Endothelial cell of umbilical vein (primary cell): Measurements from ENCODE around the gene NUAK1. TPM values are rescaled to one million over a fixed set of nuclear protein-coding genes. Genes with fewer than 3 reads are reported as not detected.

Experiments used
- BruUV-seq: library from RNA; stranded (reverse); fragments of 400-500 nt; replicated peaks from 2 replicates; lab custom pipeline; 2021; lab: Mats Ljungman, UMichigan
- CTCF ChIA-PET: fragments of 300-600, 350-600 bp; sonication (Branson Sonifier 250); formaldehyde crosslinking; loops from one replicate; lab custom pipeline; 2021; ENCODE audit warnings: antibody characterized with exemption, inconsistent platforms; lab: Charles Lee
- POLR2A ChIA-PET: fragments of 300-600, 350-600 bp; sonication (Branson Sonifier 250); formaldehyde crosslinking; loops from one replicate; lab custom pipeline; 2021; ENCODE audit warnings: antibody characterized with exemption, inconsistent platforms; lab: Charles Lee
- DNase-seq: peaks from one replicate; pipeline ENCODE4 v3.0.0-alpha.2; 2011; ENCODE audit warnings: low read depth, low spot score
- FAIRE-seq: peaks from 2 replicates; lab custom pipeline; 2011; peaks lifted over from hg19 to GRCh38; lab: Jason Lieb, UNC
- H2AFZ ChIP-seq: 2 replicates; pipeline ENCODE4 v1.6.0; 2012; ENCODE audit warnings: low read depth, low read length, control low read depth, inconsistent platforms
- H3K27ac ChIP-seq: 2 replicates; pipeline ENCODE4 v1.5.1; 2011; ENCODE audit warnings: low read depth, mild to moderate bottlenecking, control low read depth, low read length, moderate library complexity; ENCODE audit not compliant: insufficient read depth
- H3K27me3 ChIP-seq, 2 experiments: 2 replicates each; pipeline versions ENCODE4 v1.6.0 to v1.6.1; 2011; ENCODE audit warnings: low read length in 2 of 2, mixed read lengths in 1 of 2; ENCODE audit not compliant: control insufficient read depth in 2 of 2, insufficient read depth in 2 of 2
- H3K36me3 ChIP-seq, 2 experiments: 2 replicates in 1 of 2; 3 replicates in 1 of 2; pipeline ENCODE4 v1.5.1; 2011; ENCODE audit warnings: low read length in 2 of 2, mild to moderate bottlenecking in 1 of 2, moderate library complexity in 1 of 2; ENCODE audit not compliant: control insufficient read depth in 2 of 2, insufficient read depth in 2 of 2; ENCODE audit errors: extremely low read depth in 1 of 2
- H3K4me1 ChIP-seq: 3 replicates; pipeline ENCODE4 v1.5.1; 2011; ENCODE audit warnings: mild to moderate bottlenecking, low read length; ENCODE audit not compliant: control insufficient read depth, insufficient read depth; ENCODE audit errors: extremely low read depth
- H3K4me2 ChIP-seq: 2 replicates; pipeline ENCODE4 v1.6.1; 2011; ENCODE audit warnings: low read length, control low read depth, mixed read lengths; ENCODE audit not compliant: insufficient read depth
- H3K4me3 ChIP-seq, 3 experiments: fragments of 200-600 bp in 1 of 3; sonication (generic), shearing (Covaris generic) in 1 of 3; replicated peaks in 1 of 3; 2 replicates each; pipeline ENCODE4 v1.5.1; 2011 to 2016; ENCODE audit warnings: control low read depth in 3 of 3, low read length in 3 of 3, mild to moderate bottlenecking in 2 of 3, inconsistent platforms in 1 of 3, low read depth in 1 of 3, moderate library complexity in 1 of 3; ENCODE audit not compliant: insufficient read depth in 1 of 3
- H3K79me2 ChIP-seq: 2 replicates; pipeline ENCODE4 v1.6.0; 2012; ENCODE audit warnings: low read length, inconsistent platforms; ENCODE audit not compliant: control insufficient read depth, insufficient read depth
- H3K9ac ChIP-seq: replicated peaks from 2 replicates; pipeline ENCODE3; 2011; ENCODE audit warnings: low read length, control low read depth; ENCODE audit not compliant: insufficient read depth; ENCODE audit errors: extremely low read depth
- H3K9me1 ChIP-seq: replicated peaks from 3 replicates; pipeline ENCODE4 v1.6.0; 2011; ENCODE audit warnings: mild to moderate bottlenecking, low read length; ENCODE audit not compliant: control insufficient read depth, insufficient read depth; ENCODE audit errors: extremely low read depth
- H3K9me3 ChIP-seq: replicated peaks from 2 replicates; pipeline ENCODE4 v1.5.1; 2012; ENCODE audit warnings: low read length, inconsistent platforms; ENCODE audit not compliant: control insufficient read depth, insufficient read depth
- H4K20me1 ChIP-seq: replicated peaks from 2 replicates; pipeline ENCODE3; 2011; ENCODE audit warnings: mild to moderate bottlenecking, low read length; ENCODE audit not compliant: control insufficient read depth, insufficient read depth; ENCODE audit errors: extremely low read depth
- CTCF ChIP-seq, 2 donors: IDR thresholded peaks; 1 replicate in 1 of 2; 2 replicates in 1 of 2; pipeline ENCODE4 v1.5.1; 2011; ENCODE audit warnings: low read length in 2 of 2, mild to moderate bottlenecking in 2 of 2, moderate library complexity in 2 of 2, control low read depth in 1 of 2, inconsistent platforms in 1 of 2, low read depth in 1 of 2; ENCODE audit not compliant: insufficient read depth in 1 of 2; ENCODE audit errors: extremely low read depth in 1 of 2
- EZH2 ChIP-seq: IDR thresholded peaks from 2 replicates; pipeline ENCODE4 v1.6.1; 2012; ENCODE audit warnings: borderline replicate concordance, low read depth, mild to moderate bottlenecking, moderate library complexity, low read length, inconsistent platforms; ENCODE audit not compliant: severe bottlenecking
- FOS ChIP-seq: IDR thresholded peaks from 2 replicates; pipeline ENCODE4 v1.6.1; 2011; ENCODE audit warnings: mild to moderate bottlenecking, low read length, moderate library complexity, borderline replicate concordance; ENCODE audit not compliant: insufficient read depth
- GATA2 ChIP-seq: IDR thresholded peaks from 2 replicates; pipeline ENCODE4 v1.7.0; 2011; ENCODE audit warnings: low read depth, mild to moderate bottlenecking, moderate library complexity, mixed read lengths, low read length; ENCODE audit not compliant: insufficient read length, insufficient read depth
- JUN ChIP-seq: IDR thresholded peaks from 2 replicates; pipeline ENCODE4 v1.6.1; 2011; ENCODE audit warnings: borderline replicate concordance, low read depth; ENCODE audit not compliant: insufficient read length, insufficient read depth
- MAX ChIP-seq: IDR thresholded peaks from 2 replicates; pipeline ENCODE4 v1.6.1; 2011; ENCODE audit not compliant: insufficient read depth, insufficient read length
- MYC ChIP-seq: IDR thresholded peaks from one replicate; pipeline ENCODE4 v1.6.1; 2011; ENCODE audit warnings: mild to moderate bottlenecking, low read depth, low read length
- POLR2A ChIP-seq: IDR thresholded peaks from 2 replicates; pipeline ENCODE4 v1.6.1; 2012; ENCODE audit warnings: low read depth, mild to moderate bottlenecking, control low read depth, low read length
- POLR2AphosphoS5 ChIP-seq: IDR thresholded peaks from 2 replicates; pipeline ENCODE4 v1.6.1; 2012; ENCODE audit warnings: low read depth, mild to moderate bottlenecking, control low read depth, low read length, moderate library complexity; ENCODE audit not compliant: insufficient read depth
- dilution Hi-C: fragments of 300-500 bp; cut with MboI; formaldehyde crosslinking; loops from one replicate; pipeline ENCODE4 v1.15.0; 2019; ENCODE audit warnings: low sequenced_read_pairs; ENCODE audit not compliant: extremely low pct_ligation_motif_present
- intact Hi-C: fragments of 100-400 bp; cut with micrococcal nuclease; formaldehyde crosslinking; loops from one replicate; pipeline ENCODE4 v1.10.0; 2022
- polyA plus RNA-seq, 4 experiments: library from polyadenylated mRNA; depleted of rRNA in 3 of 4; stranded (reverse) in 3 of 4; unstranded in 1 of 4; fragments of >200 nt; gene quantifications; 2 replicates each; pipeline versions ENCODE4 v1.2.1 to v1.2.3, GENCODE V29; 2011 to 2012; ENCODE audit warnings: missing spikeins in 1 of 4
- total RNA-seq: library from RNA; stranded (reverse); gene quantifications from 2 replicates; pipeline ENCODE4 v1.2.3, GENCODE V29; 2021

The NUAK1 gene
- total and polyA plus RNA-seq, 2 donors (not counting 3 experiments of a cell fraction or from before 2014, with no cell fraction given), result 34.2 to 39.7 TPM

- FAIRE-seq, result no peak
- H3K79me2 ChIP-seq, result no peaks in the 10 kb centered on the region
- H3K4me1 ChIP-seq, result peaks cover 22% of the 10 kb centered on the region
- H4K20me1 ChIP-seq, result no peaks in the 10 kb centered on the region
- intact Hi-C loops (no loop called here), dilution Hi-C loops (no loop called here)
- no peak overlapping the region for H3K4me3 ChIP-seq
- no TSS peak for BruUV-seq
- no peaks in the 10 kb centered on the region for H3K9me1 ChIP-seq
- H3K36me3 ChIP-seq, result no peaks in the 10 kb centered on the region
- H3K27me3 ChIP-seq, result no peaks in the 10 kb centered on the region
- no peaks in the 10 kb centered on the region for H3K9me3 ChIP-seq
- H3K4me2 ChIP-seq, result no peak overlapping the region
- TF ChIP-seq CTCF (IDR thresholded peaks at IDR 0.05; ENCODE audit: extremely low read depth in 1 of 2, insufficient read depth in 1 of 2, low read depth in 1 of 2, low read length in 2 of 2) (no peak), MYC (no peak), POLR2A (no peak), GATA2 (no peak), FOS (no peak), MAX (no peak), JUN (no peak), POLR2AphosphoS5 (no peak), EZH2 (no peak)
- no peak overlapping the region for H3K27ac ChIP-seq
- no peak for DNase-seq
- CTCF ChIA-PET, result interaction anchor here (1.0 to 1.4 kb wide), 2 partner anchors 12 to 313 kb away, joined by 3 read pairs; no protein-coding TSS in a partner anchor
- H3K9ac ChIP-seq, result no peak overlapping the region
- H2AFZ ChIP-seq, result no peak overlapping the region
- POLR2A ChIA-PET, result no interaction called here
Observed at GRCh38 chr12:106019144-106019543, 119.6 kb downstream of the NUAK1 start.
